ENCODE measurements around the gene IL32. TPM values are rescaled to one million over a fixed set of nuclear protein-coding genes. Genes with fewer than 3 reads are reported as not detected.

IL32 gene
- total RNA-seq, 1 experiment from 2014 or later, result 4.7 TPM

DNA sequence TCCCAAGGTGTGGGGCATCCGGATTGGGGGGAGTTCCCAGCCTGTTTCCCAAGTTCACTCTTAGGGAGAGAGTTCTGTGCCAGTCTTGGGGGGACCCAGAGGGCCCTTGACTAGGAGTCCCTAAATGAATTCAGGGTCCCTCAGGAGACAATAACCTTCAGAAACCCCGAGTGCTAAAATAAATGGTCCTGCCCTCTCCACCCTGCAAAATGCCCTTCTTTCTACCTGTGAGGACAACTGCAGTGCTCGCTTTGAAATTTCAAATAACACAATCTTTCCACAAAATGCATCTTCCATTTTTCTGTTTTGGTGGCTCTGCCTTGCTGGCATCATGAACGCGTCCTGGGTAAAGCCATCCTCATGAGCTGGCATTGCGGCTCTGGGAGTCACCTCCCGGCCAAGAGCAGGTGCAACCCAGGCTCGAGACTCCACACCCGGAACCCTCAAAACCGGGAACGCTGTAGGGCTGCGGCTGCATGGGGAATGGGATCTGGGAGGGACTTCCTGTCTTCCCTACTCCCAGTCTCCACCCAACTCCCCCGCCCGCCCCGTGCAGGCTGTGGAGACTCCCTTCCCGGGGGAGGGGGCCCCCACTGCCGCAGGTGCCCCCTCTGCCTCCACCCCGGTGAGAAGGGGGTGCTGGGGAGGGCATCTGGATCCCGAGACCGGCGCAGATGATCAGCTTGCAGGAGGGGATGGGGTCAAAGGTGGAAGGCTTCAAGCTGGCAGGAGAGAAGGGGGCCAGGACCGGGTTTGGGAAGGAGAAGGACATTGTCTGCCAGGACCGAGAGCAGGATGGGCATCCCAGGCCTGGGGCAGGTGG, 46.8 kb downstream of the IL32 start, which contains the start of gene ZNF205 (continued):
- TF ChIP-seq, protein P1, sequence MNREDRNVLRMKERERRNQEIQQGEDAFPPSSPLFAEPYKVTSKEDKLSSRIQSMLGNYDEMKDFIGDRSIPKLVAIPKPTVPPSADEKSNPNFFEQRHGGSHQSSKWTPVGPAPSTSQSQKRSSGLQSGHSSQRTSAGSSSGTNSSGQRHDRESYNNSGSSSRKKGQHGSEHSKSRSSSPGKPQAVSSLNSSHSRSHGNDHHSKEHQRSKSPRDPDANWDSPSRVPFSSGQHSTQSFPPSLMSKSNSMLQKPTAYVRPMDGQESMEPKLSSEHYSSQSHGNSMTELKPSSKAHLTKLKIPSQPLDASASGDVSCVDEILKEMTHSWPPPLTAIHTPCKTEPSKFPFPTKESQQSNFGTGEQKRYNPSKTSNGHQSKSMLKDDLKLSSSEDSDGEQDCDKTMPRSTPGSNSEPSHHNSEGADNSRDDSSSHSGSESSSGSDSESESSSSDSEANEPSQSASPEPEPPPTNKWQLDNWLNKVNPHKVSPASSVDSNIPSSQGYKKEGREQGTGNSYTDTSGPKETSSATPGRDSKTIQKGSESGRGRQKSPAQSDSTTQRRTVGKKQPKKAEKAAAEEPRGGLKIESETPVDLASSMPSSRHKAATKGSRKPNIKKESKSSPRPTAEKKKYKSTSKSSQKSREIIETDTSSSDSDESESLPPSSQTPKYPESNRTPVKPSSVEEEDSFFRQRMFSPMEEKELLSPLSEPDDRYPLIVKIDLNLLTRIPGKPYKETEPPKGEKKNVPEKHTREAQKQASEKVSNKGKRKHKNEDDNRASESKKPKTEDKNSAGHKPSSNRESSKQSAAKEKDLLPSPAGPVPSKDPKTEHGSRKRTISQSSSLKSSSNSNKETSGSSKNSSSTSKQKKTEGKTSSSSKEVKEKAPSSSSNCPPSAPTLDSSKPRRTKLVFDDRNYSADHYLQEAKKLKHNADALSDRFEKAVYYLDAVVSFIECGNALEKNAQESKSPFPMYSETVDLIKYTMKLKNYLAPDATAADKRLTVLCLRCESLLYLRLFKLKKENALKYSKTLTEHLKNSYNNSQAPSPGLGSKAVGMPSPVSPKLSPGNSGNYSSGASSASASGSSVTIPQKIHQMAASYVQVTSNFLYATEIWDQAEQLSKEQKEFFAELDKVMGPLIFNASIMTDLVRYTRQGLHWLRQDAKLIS (CRISPR knock-in tag; IDR thresholded peaks at IDR 0.05; ENCODE audit: borderline replicate concordance), result no peak
- TF ChIP-seq ATF1 (CRISPR knock-in tag; IDR thresholded peaks at IDR 0.05) (0 out of 2 replicates have a peak, but pooled peaks have one; percentile 64), OVOL2 (CRISPR knock-in tag; IDR thresholded peaks at IDR 0.05; ENCODE audit: borderline replicate concordance) (no peak), GABPB1 (CRISPR knock-in tag; IDR thresholded peaks at IDR 0.05) (peak; percentile 90), FOXP1 (CRISPR knock-in tag; IDR thresholded peaks at IDR 0.05; ENCODE audit: borderline replicate concordance) (0 out of 2 replicates have a peak, but pooled peaks have one; percentile 17)
- TF ChIP-seq, protein P2, sequence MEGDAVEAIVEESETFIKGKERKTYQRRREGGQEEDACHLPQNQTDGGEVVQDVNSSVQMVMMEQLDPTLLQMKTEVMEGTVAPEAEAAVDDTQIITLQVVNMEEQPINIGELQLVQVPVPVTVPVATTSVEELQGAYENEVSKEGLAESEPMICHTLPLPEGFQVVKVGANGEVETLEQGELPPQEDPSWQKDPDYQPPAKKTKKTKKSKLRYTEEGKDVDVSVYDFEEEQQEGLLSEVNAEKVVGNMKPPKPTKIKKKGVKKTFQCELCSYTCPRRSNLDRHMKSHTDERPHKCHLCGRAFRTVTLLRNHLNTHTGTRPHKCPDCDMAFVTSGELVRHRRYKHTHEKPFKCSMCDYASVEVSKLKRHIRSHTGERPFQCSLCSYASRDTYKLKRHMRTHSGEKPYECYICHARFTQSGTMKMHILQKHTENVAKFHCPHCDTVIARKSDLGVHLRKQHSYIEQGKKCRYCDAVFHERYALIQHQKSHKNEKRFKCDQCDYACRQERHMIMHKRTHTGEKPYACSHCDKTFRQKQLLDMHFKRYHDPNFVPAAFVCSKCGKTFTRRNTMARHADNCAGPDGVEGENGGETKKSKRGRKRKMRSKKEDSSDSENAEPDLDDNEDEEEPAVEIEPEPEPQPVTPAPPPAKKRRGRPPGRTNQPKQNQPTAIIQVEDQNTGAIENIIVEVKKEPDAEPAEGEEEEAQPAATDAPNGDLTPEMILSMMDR (IDR thresholded peaks at IDR 0.05), result no peak

- H3K36me3 Mint-ChIP-seq, result peaks cover 14% of the 10 kb centered on the region
- ATAC-seq (no peak; the same call in 1 of the 2 replicates), DNase-seq (ENCODE audit: low spot score) (no peak)
- no peaks in the 10 kb centered on the region for H3K9me3 Mint-ChIP-seq
- peak overlapping the region; percentile 88 for H3K4me3 Mint-ChIP-seq
- ChIA-PET CTCF (interaction anchor here (1.0 to 6.7 kb wide), 8 partner anchors 12 to 85 kb away, joined by 3 to 112 read pairs (median 8); partner anchors contain the start of gene ZSCAN10), POLR2A (interaction anchor here (0.6 to 2.0 kb wide), 2 partner anchors 15 to 25 kb away, joined by 4 read pairs; no protein-coding TSS in a partner anchor)
- peaks cover 26% of the 10 kb centered on the region for H3K4me1 Mint-ChIP-seq
- no peaks in the 10 kb centered on the region for H3K27me3 Mint-ChIP-seq (ENCODE audit: low read depth)
- peak overlapping the region; percentile 80 for H3K27ac Mint-ChIP-seq
- TF ChIP-seq, protein P3, sequence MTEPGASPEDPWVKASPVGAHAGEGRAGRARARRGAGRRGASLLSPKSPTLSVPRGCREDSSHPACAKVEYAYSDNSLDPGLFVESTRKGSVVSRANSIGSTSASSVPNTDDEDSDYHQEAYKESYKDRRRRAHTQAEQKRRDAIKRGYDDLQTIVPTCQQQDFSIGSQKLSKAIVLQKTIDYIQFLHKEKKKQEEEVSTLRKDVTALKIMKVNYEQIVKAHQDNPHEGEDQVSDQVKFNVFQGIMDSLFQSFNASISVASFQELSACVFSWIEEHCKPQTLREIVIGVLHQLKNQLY (CRISPR knock-in tag; IDR thresholded peaks at IDR 0.05), result no peak
- TF ChIP-seq ATF3 (CRISPR knock-in tag; conservative IDR thresholded peaks at IDR 0.05), result no peak
Measured at GRCh38 chr16:3112881-3113574, 47.6 kb downstream of the IL32 start.

GRCh38 chr16:3113765-3114479, 48.5 kb downstream of the IL32 start:
- H3K9me3 Mint-ChIP-seq, result no peaks in the 10 kb centered on the region
- H3K4me1 Mint-ChIP-seq, result peaks cover 26% of the 10 kb centered on the region
- peaks cover 18% of the 10 kb centered on the region for H3K36me3 Mint-ChIP-seq
- ChIA-PET POLR2A (interaction anchor here (0.6 kb wide), 1 partner anchor 16 kb away, joined by 4 read pairs; no protein-coding TSS in a partner anchor), CTCF (interaction anchor here (2.4 to 6.7 kb wide), 5 partner anchors 14 to 86 kb away, joined by 5 to 112 read pairs (median 38); partner anchors contain the start of genes ZNF213 and ZSCAN10)
- no peak overlapping the region; the same call in 1 of the 2 replicates for H3K27ac Mint-ChIP-seq
- H3K4me3 Mint-ChIP-seq, result peak overlapping the region; percentile 88
- no peaks in the 10 kb centered on the region for H3K27me3 Mint-ChIP-seq (ENCODE audit: low read depth)
- no peak for ATAC-seq
- no peak for DNase-seq (ENCODE audit: low spot score)
- TF ChIP-seq, protein P4, sequence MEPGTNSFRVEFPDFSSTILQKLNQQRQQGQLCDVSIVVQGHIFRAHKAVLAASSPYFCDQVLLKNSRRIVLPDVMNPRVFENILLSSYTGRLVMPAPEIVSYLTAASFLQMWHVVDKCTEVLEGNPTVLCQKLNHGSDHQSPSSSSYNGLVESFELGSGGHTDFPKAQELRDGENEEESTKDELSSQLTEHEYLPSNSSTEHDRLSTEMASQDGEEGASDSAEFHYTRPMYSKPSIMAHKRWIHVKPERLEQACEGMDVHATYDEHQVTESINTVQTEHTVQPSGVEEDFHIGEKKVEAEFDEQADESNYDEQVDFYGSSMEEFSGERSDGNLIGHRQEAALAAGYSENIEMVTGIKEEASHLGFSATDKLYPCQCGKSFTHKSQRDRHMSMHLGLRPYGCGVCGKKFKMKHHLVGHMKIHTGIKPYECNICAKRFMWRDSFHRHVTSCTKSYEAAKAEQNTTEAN (CRISPR knock-in tag; IDR thresholded peaks at IDR 0.05), result no peak
- TF ChIP-seq IRF1 (CRISPR knock-in tag; IDR thresholded peaks at IDR 0.05), result no peak
- TF ChIP-seq OVOL2 (CRISPR knock-in tag; IDR thresholded peaks at IDR 0.05; ENCODE audit: borderline replicate concordance), result no peak
- no peak for TF ChIP-seq ZNF317 (CRISPR knock-in tag; IDR thresholded peaks at IDR 0.05; ENCODE audit: borderline replicate concordance, low read depth)
- TF ChIP-seq ATF6 (CRISPR knock-in tag; IDR thresholded peaks at IDR 0.05), result no peak
- TF ChIP-seq, protein P5, sequence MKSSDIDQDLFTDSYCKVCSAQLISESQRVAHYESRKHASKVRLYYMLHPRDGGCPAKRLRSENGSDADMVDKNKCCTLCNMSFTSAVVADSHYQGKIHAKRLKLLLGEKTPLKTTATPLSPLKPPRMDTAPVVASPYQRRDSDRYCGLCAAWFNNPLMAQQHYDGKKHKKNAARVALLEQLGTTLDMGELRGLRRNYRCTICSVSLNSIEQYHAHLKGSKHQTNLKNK (CRISPR knock-in tag; IDR thresholded peaks at IDR 0.05), result no peak
- TF ChIP-seq ZNF219 (CRISPR knock-in tag; IDR thresholded peaks at IDR 0.05; ENCODE audit: borderline replicate concordance), result no peak
- no peak for TF ChIP-seq IRF2 (CRISPR knock-in tag; IDR thresholded peaks at IDR 0.05; ENCODE audit: borderline replicate concordance, low read depth)
- TF ChIP-seq JAZF1 (CRISPR knock-in tag; IDR thresholded peaks at IDR 0.05), result no peak

All from WTC11 (cell line).